DMS 273 treated with DMSO at 0.1 percent for 48 hours (cell line): Measurements from ENCODE around the gene ITGAL.
"Not testable (repeated sequence)": the region's sequence is repeated elsewhere in the genome, so short reads cannot be mapped to it uniquely, and the experiment has no call there.

Experiments
- DNase-seq: peaks from one replicate; lab custom pipeline; 2025; lab: John Stamatoyannopoulos, UW

The ITGAL gene

GRCh38 chr16:30526137-30526822, 53.7 kb downstream of the ITGAL start, which contains the start of gene ZNF768:
Gene ZNF768 (minus strand): TSS chr16:30526566. CDS start chr16:30526413, 153 bp downstream.
- DNase-seq = no peak

- peak; percentile 96 for DNase-seq
Measured at GRCh38 chr16:30526823-30527634, 54.5 kb downstream of the ITGAL start.

DNA sequence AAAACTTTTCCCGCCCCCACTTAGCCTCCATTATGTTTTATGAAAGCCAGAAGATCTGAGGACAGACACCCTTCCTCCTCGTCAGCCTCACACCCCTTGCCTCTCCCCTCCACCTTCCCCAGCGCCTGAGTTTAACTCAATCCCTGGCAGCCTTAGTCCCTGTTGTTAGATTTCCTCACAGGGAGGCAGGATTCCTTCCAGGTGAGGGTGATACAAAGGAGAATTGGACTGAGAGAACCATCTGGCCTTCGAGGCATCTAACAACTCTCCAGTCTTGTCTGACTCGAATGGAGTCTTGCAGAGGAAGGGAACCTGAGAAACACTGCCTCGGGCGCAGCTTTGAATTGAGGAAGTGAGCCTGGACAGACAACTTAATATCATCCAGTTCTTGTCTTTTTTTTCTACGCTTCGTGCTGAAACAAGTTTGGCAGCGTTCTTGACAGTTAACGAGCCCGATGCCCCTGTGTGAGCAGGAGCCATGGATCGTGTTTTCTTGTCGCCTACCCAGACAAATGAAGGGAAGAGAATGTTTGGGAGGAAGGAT, 55.2 kb downstream of the ITGAL start:
- DNase-seq = no peak

GRCh38 chr16:30528799-30529457, 56.4 kb downstream of the ITGAL start:
- no peak for DNase-seq

GRCh38 chr16:30530163-30531037, 57.9 kb downstream of the ITGAL start:
- no peak for DNase-seq

GRCh38 chr16:30532285-30533145, 60.0 kb downstream of the ITGAL start:
- no peak for DNase-seq

DNA sequence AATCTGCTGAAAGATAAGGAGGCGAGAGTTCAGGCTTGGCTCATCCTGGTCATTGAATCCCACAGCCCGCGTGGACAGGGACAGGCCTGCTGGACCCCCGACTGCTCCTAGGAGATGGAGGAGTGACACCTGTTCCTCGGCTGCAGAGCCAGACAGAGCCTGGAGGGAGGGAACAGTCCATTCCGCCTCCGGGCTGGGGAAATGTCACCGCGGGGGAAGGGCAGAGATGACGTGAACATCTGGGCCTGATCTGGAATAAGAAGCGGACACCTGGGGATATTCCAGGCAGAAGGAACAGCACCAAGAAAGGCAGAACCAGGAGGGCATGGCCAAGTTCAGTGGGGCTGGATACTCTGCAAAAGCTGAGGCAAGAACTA, 60.6 kb downstream of the ITGAL start:
- no peak for DNase-seq

DNA sequence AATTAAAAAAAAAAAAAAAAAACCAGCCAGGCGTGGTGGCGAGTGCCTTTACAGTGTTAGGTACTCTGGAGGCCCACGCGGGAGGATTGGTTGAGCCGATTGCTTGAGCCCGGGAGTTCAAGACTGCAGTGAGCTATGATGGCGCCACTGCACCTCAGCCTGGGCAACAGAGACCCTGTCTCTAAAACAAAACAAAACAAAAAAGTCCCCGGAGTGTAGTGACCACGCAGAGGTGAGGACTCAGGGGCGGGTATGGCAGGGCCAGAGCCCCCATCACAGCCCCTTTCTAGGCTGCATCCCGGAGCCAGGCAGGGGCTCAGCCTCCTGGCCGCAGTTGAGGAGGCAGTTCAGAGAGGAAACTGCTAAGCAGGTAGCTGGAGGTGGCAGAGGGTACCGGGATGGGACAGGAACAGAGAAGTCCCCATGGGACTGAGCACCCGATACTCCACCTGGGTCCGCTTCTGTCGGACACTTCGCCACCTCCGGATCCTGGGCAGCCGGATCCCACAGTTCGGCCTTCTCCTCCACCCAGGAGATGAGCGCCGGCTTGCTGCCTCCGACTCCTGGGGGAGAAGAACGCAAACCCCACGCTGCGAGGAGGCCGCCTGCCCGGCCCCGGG, 61.3 kb downstream of the ITGAL start:
- DNase-seq = no peak

- DNase-seq = peak; percentile 50
Measured at GRCh38 chr16:30534368-30535105, 62.0 kb downstream of the ITGAL start, which contains the start of gene ZNF747. Gene ZNF747 (minus strand): TSS chr16:30534858. CDS start chr16:30534679, 179 bp downstream.

DNA sequence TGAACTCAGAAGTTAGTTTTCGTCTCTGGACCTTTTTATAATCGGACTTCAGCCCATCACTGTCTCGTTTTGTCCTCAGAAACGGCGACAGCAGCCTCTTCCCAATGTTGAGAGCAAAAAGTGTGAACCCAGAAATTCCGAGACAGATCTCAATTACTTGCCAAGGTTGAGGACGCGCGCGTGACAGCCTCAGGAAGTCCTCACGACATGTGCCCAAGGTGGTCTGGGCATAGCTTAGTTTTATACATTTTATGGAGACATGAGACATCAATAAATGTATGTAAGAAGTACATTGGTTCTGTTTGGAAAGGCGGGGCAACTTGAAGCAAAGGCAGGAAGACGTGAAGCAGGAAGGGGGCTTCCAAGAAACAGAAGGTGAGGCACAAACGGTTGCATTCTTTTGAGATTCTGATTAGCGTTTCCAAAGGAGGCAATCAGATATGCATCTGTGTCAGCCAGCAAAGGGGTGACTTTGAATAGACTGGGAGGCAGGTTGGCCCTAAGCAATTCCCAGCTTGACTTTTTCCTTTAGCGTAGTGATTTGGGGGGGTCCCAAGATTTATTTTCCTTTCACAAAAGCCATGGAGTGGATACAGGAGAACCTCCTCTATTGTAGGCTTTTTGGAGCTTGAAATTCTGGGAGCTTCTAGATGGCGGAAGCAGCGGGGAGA, 62.7 kb downstream of the ITGAL start:
- no peak for DNase-seq

GRCh38 chr16:30535777-30536190, 63.2 kb downstream of the ITGAL start:
- no peak for DNase-seq

GRCh38 chr16:30536391-30537024, 64.0 kb downstream of the ITGAL start:
- not testable (repeated sequence) for DNase-seq

GRCh38 chr16:30539000-30539964, 66.7 kb downstream of the ITGAL start:
- DNase-seq = no peak

DNA sequence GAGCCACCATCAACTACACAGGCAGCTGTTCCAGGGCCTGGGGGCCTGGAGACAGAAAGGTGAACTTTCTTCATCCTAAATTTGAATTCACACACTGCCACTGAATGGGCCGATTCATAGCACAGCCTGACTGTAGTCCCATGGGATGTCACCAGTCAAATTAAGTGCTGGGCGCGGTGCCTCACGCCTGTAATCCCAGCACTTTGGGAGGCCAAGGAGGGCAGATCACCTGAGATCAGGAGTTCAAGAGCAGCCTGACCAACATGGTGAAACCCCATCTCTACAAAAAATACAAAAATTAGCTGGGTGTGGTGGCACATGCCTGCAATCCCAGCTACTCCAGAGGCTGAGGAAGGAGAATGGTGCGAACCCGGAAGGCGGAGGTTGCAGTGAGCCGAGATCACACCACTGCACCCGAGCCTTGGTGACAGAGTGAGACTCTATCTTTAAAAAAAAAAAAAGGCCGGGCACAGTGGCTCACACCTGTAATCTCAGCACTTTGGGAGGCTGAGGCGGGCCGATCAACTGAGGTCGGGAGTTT, 67.5 kb downstream of the ITGAL start:
- DNase-seq = not testable (repeated sequence)

GRCh38 chr16:30540916-30541464, 68.4 kb downstream of the ITGAL start:
- not testable (repeated sequence) for DNase-seq
